Measurements from ENCODE around the gene RSPH3.
"Not testable (repeated sequence)": the region's sequence is repeated elsewhere in the genome, so short reads cannot be mapped to it uniquely, and the experiment has no call there.

Gene RSPH3

DNA sequence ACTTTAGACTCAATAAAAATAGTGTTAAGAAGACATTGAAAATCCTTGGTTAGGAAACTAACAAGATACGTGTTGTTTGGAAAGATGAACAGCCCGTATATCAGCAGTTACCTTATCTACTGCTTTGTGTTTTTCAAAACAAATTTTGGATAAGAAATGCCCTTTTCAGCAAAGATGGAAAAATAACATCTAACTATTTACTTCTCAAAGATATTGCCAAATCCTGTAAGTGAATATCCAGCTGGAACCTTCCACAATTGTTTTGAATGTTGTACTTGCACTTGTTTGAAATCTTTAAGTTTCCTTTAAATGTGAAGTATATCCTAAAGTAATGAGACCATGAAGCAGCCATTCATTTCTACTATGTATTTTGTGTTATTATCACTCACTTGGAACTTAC, 30.2 kb upstream of the RSPH3 start:
- in situ Hi-C loops (cut with HindIII; ENCODE audit: low sequenced_read_pairs) = no loop called here

GRCh38 chr6:159025224-159025623, 25.2 kb upstream of the RSPH3 start:
- in situ Hi-C loops (cut with HindIII; ENCODE audit: low sequenced_read_pairs) = not testable (repeated sequence)

DNA sequence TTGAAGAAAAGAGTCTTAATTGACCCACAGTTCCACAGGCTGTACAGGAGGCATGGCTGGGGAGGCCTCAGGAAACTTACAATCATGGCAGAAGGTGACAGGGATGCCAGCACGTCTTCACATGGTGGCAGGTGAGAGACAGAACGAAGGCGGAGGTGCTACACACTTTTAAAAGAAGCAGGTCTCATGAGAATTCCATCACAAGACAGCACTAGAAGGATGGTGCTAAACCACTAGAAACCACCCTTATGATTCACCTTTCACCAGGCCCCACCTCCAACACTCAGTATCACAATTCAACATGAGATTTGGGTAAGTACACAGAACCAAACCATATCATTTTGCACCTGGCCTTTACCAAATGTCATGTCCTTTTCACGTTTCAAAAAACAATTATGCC, 23.9 kb upstream of the RSPH3 start:
- in situ Hi-C loops (cut with HindIII; ENCODE audit: low sequenced_read_pairs) = no loop called here

GRCh38 chr6:159020011-159020410, 20.0 kb upstream of the RSPH3 start:
- in situ Hi-C loops (cut with HindIII; ENCODE audit: low sequenced_read_pairs) = no loop called here

- in situ Hi-C loops (cut with HindIII; ENCODE audit: low sequenced_read_pairs) = no loop called here
Measured at GRCh38 chr6:159017757-159018559, 18.0 kb upstream of the RSPH3 start.

GRCh38 chr6:159014406-159014805, 14.4 kb upstream of the RSPH3 start:
- in situ Hi-C loops (cut with HindIII; ENCODE audit: low sequenced_read_pairs) = no loop called here

- in situ Hi-C loops (cut with HindIII; ENCODE audit: low sequenced_read_pairs) = no loop called here
Measured at GRCh38 chr6:159013229-159013628, 13.2 kb upstream of the RSPH3 start.

DNA sequence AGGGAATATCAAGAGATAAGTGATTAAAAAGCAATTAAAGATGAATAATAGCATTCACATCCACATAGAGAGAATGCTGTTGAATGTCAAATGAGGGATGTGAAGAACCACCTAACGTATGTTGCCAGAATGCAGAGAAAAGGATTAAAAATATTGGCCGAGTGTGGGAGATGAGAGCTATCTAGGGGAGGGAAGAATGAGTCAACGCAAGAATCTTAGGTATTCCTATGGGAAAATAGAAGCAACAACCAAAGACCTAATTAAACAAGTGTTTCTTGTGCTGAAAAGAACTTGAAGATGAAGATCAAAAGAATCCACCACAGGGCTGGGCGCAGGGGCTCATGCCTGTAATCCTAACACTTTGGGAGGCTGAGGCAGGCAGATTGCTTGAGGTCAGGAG, 12.2 kb upstream of the RSPH3 start:
- in situ Hi-C loops (cut with HindIII; ENCODE audit: low sequenced_read_pairs) = no loop called here

GRCh38 chr6:159010037-159010612, 10.1 kb upstream of the RSPH3 start:
- in situ Hi-C loops (cut with HindIII; ENCODE audit: low sequenced_read_pairs) = not testable (repeated sequence)

GRCh38 chr6:159008656-159009288, 8.8 kb upstream of the RSPH3 start:
- in situ Hi-C loops (cut with HindIII; ENCODE audit: low sequenced_read_pairs) = no loop called here

DNA sequence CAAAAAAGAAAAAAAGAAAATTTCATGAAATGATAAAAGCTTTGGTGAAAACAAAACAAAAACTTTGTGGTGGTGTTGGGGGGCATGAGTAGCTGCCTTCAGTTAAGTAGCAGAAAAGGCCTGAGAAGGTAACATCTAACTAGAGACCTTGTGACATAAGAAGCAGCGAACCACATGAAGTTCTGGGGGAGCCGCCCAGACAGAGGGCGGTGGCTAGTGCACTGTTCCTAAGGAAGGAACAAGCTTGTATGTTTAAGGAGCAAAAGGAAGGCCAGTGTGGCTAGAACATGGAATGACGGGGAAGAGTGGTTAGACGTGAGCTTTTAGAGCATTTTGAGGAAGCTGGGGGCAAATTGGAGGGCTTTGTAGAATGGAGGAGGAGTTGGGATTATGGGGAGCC, 7.5 kb upstream of the RSPH3 start:
- in situ Hi-C loops (cut with HindIII; ENCODE audit: low sequenced_read_pairs) = no loop called here

GRCh38 chr6:159005436-159005835, 5.4 kb upstream of the RSPH3 start:
- in situ Hi-C loops (cut with HindIII; ENCODE audit: low sequenced_read_pairs) = no loop called here

GRCh38 chr6:159004592-159004991, 4.6 kb upstream of the RSPH3 start:
- in situ Hi-C loops (cut with HindIII; ENCODE audit: low sequenced_read_pairs) = loop anchor here (5.0 kb wide), 1 partner anchor 73 kb away; no protein-coding TSS in a partner anchor

DNA sequence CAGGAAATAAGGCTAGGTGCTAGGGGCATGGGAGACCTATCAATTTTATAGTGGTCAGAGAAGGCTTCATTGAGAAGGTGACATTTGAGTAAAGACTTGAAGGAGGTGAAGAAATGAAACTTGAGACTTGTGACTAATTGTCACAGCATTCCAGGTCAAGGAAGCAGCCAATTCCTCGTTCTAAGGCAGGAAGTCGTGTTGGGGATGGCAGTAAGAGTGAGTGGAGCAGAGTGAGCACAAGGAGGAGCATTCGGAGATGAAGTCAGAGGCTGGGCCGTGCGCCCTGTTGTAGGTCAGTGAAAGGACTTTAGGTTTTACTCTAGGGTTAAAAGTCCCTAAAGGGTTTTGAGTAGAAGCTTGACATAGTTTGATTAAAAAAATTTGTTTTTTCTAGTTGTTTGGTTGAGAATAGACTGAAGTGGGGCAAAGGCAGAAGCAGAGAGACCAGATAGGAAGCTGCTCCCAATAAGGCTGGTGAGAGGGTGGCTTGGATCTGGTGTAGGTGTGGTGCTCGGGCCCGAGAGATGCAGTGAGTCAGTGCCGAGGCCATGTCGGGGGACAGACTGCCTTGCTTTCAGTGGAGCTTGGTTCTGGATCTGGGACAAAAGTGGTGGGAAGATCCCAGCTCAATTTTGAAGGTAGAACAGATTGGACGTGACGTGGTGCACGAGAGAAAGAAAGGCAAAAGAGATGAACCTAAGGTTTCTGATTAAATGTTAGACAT, 2.6 kb upstream of the RSPH3 start:
- in situ Hi-C loops (cut with HindIII; ENCODE audit: low sequenced_read_pairs) = loop anchor here (5.0 kb wide), 1 partner anchor 75 kb away; no protein-coding TSS in a partner anchor

GRCh38 chr6:158999154-158999665, 792 bp downstream of the RSPH3 start:
- in situ Hi-C loops (cut with HindIII; ENCODE audit: low sequenced_read_pairs) = no loop called here

DNA sequence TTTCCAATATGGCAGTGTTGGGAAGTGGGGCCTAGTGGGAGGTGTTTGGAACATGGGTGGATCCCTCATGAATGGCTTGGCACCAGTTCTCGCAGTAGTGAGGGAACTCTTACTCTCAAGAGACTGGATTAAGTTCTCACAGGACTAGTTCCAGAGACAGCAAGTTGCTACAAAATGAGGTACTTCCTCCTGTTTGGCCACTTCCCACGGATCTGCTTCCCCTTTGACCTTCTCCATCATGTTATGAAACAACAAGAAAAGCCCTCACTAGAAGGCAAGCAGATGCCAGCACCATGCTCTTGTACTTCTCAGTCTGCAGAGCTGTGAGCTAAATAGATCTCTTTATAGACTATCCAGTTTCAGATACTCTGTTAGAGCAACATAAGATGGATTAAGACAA, 3.1 kb downstream of the RSPH3 start:
- in situ Hi-C loops (cut with HindIII; ENCODE audit: low sequenced_read_pairs) = no loop called here

- in situ Hi-C loops (cut with HindIII; ENCODE audit: low sequenced_read_pairs) = no loop called here
Measured at GRCh38 chr6:158993639-158994038, 6.4 kb downstream of the RSPH3 start.

DNA sequence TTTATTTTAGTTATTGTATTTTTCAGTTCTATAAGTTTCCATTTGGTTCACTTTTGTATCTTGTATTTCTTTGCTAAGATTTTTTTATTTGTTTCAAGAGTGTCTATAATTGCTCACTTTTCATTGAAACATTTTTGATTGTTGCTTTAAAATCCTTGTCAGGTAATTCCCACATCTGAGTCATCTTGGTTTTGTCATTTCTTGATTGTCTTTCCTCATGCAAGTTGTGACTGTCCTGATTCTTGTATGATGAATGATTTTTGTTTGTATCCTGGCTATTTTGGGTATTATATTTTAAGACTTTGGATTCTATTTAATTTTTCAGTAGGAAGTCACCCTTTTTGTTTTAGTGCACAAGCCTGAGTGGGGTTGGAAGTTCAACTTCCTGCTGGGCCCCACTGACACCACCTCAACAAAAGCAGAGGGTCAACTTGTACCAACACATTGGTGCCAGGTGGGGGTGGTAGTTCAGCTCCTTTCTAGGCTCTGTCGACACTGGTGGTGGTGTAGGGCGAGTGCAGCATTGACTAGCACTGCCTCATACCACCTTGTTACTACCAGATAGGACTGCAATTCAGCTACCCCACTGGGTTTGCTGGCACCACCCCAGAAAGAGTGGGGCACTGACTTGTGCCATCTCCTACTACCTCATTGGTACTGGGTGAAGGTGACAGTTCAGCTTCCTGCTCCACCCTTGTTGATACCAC, 8.8 kb downstream of the RSPH3 start:
- in situ Hi-C loops (cut with HindIII; ENCODE audit: low sequenced_read_pairs) = no loop called here

- in situ Hi-C loops (cut with HindIII; ENCODE audit: low sequenced_read_pairs) = not testable (repeated sequence)
Measured at GRCh38 chr6:158989711-158990110, 10.3 kb downstream of the RSPH3 start.

DNA sequence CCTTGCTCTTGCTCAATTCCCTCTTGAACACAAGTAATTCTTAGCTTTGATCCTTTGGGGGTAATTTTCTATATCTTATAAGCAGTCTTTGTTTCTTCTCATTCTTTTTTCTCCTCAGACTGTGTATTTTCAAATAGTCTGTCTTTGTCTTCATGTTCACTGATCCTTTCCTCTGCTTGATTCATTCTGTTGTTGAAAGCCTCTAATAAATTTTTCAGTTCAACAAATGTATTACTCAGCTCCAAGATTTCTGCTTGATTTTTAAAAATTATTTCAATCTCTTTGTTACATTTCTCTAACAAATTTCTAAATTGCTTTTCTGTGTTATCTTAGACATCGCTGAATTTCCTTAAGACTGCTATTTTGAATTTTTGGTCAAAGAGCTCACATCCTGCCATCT, 11.5 kb downstream of the RSPH3 start:
- in situ Hi-C loops (cut with HindIII; ENCODE audit: low sequenced_read_pairs) = no loop called here

DNA sequence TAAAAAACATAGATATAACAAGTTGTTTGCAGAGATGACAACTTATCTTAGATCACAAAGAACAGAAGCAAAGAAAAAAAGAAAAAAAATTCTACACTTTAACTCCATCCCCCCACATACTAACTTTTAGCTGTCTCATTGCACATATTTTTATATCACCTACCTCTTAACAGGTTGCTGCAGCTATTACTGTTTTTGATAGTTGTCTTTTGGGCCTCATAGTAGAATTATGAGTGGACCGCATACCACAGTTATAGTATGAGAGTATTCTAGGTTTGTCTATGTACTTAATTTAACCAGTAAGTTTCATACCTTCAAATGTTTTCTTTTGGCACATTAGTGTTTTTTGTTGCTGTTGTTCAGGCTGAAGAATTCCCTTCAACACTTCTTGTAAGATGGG, 12.3 kb downstream of the RSPH3 start:
- in situ Hi-C loops (cut with HindIII; ENCODE audit: low sequenced_read_pairs) = no loop called here
